HG02852 (cell line): Measurements from ENCODE around the gene KCNK10.
A peak's percentile ranks its signal among the peaks of the same experiment; 100 is the strongest.

Experiments
- ATAC-seq: cut with Tn5 transposase; IDR thresholded peaks from one replicate; pipeline ENCODE4 v1.9.1; 2021; ENCODE audit warnings: mild to moderate bottlenecking, moderate library complexity; ENCODE audit not compliant: unreplicated experiment

The KCNK10 gene, protein sequence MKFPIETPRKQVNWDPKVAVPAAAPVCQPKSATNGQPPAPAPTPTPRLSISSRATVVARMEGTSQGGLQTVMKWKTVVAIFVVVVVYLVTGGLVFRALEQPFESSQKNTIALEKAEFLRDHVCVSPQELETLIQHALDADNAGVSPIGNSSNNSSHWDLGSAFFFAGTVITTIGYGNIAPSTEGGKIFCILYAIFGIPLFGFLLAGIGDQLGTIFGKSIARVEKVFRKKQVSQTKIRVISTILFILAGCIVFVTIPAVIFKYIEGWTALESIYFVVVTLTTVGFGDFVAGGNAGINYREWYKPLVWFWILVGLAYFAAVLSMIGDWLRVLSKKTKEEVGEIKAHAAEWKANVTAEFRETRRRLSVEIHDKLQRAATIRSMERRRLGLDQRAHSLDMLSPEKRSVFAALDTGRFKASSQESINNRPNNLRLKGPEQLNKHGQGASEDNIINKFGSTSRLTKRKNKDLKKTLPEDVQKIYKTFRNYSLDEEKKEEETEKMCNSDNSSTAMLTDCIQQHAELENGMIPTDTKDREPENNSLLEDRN

GRCh38 chr14:88323086-88323522, at the start of gene KCNK10:
KCNK10 (minus strand) TSS chr14:88323269; CDS start chr14:88322798, 471 bp downstream.
- ATAC-seq = peak; percentile 33

GRCh38 chr14:88369496-88369895, 46.4 kb upstream of the KCNK10 start:
- no peak for ATAC-seq

DNA sequence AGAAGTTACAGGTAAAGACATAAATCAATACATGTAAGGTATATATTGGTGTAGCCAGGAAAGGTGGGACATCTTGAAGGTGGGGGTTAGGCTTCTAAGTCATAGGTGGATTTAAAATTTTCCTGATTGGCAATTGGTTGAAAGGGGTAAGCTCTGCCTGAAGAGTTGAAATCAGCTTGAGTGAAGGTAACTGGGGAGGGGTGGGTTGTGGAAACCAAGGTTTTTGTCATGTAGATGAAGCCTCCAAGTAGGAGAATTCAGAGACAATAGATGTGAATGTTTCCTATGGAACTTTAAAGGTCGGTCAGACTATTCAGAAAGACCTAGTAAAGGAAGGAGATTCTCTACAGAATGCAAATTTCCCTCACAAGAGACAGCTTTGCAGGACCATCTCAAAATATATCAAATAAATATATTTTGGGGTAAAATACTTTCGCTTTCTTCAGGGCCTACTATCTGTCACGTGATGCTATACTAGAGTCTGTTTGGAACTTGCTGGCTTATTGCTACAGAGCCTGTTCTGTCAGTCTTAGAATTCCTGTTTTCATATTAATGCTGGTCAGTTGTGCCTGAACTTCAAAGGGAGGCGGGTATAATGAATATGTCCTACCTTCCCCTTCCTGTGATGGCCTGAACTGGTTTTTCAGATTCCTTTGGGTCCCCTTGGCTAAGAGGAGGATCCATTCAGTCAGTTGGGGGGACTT, 41.8 kb upstream of the KCNK10 start:
- no peak for ATAC-seq

- no peak for ATAC-seq
Observed at GRCh38 chr14:88363644-88364043, 40.6 kb upstream of the KCNK10 start.

DNA sequence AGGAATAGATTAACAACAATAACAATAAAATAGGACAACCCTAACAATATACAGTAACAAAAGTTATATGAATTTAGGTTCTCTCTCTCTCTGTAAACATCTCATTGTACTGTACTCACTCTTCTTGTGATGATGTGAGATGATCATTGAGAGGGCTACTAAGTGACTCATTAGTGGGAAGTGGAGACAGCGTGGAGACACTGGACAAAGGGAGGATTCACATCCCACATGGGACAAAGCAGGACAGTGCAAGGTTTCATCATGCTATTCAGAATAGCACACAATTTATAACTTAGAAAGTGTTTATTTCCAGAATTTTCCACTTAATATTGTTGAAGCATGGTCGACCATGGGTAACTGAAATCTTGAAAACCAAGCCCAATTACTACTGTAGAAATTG, 36.4 kb upstream of the KCNK10 start:
- ATAC-seq = no peak

- ATAC-seq = no peak
Observed at GRCh38 chr14:88354358-88354757, 31.3 kb upstream of the KCNK10 start.

DNA sequence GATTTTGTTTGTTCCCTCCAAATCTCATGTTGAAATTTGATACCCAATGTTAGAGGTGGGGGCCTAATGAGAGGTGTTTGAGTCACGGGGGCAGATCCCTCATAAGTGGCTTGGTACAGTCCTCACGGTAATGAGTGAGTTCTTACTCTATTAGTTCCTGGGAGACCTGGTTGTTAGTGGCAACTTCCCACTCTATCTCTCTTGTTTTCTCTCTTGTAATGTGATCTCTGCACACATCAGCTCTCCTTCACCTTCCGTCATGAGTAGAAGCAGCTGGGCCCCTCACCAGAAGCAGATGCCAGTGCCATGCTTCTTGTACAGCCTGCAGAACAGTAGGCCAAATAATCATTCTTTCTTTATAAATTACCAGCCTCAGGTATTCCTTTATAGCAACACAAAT, 29.6 kb upstream of the KCNK10 start:
- ATAC-seq = no peak

- no peak for ATAC-seq
Observed at GRCh38 chr14:88351966-88352691, 29.1 kb upstream of the KCNK10 start.

GRCh38 chr14:88348546-88348945, 25.5 kb upstream of the KCNK10 start:
- ATAC-seq = no peak

- ATAC-seq = no peak
Observed at GRCh38 chr14:88346048-88346639, 23.1 kb upstream of the KCNK10 start.

DNA sequence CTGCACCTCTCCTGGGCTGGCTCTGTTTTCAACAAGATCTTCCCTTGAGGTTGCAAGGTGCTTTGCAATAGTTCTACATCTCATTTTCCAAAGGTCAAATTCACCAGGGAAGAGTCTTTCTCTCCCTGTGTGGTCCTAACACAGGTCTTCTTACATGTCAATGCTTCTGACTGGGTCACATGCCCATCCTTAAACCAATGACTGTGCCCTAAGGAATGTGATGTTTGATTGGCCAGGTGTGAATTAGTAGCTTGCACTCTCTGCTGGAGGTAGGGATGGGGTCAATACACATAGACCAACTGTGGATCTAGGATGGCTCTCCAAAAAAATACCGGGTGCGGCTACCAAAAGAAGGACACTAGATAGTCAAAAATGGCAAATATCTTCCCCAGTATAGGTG, 19.9 kb upstream of the KCNK10 start:
- ATAC-seq = no peak

- no peak for ATAC-seq
Observed at GRCh38 chr14:88340357-88340756, 17.3 kb upstream of the KCNK10 start.

DNA sequence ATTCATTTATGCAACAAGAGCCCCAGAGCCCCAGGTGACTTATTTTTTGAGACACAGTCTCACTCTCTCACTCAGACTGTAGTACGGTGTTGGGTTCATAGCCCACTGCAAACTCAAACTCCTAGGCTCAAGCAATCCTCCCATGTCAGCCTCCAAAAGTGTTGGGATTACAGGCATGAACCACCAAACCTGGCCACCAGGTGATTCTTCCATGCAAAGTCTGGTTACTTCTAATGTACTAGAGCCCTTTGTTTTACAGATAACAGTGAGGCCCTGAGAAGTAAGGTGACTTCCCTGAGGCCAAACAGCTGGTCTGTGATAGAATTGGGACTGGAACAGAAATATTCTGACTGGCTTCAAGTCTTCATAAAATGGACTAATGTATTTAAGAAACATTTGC, 10.0 kb upstream of the KCNK10 start:
- no peak for ATAC-seq

DNA sequence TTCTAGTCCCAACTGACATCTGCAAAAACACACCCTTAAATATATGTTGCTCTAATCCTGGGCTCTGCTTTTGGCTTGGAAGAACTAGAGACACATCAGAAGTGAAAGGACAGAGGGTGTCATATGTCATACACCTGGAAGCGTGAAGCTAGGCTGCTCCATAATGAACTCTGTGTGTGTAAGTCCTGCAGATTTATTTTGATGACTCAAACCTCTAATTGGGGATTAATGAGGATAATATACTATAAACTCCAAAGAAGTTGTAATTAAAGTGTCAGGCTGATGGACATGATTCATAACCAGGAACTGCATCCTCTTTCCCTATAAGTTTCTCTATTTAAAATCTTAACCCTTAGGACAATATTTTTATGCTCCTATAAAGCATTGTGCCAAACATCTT, 4.4 kb upstream of the KCNK10 start:
- ATAC-seq = no peak

DNA sequence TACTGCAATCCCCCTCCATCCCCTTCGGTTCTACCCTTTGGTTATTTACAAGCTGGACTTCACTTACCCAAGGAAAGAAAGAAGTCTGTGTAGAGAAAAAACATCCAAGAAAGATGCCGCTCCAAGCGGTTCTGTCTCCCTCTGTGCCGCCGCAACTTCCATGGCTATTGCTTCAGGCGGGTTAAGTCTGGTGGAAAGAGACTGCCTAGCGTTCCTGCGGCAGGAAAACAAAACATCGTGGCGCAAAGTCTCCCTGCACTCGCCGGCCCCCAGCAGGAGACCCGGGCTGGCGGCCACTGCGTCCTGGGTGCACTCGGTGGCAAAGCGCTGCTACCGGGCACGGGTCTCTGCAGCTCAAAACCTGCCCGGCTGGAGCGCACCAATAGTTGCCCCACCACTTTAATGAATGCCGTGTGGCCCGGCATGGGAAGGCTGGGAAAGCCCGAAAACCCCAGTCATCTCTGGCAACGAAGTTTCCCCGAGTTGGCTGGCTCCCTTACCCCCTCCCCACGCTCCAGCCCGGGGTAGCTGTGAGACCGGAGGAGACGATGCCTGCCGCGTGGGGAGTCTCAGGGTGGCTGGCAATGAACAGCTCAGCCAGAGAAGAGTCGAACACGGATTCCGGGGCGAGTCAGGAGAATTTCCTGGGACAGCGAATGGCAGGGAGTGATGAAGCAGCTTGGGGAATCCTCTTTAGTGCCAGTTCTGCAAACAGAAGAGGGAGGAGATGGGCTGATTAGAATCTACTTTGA, 3.5 kb upstream of the KCNK10 start:
- no peak for ATAC-seq

- ATAC-seq = no peak
Observed at GRCh38 chr14:88325883-88326282, 2.8 kb upstream of the KCNK10 start.

DNA sequence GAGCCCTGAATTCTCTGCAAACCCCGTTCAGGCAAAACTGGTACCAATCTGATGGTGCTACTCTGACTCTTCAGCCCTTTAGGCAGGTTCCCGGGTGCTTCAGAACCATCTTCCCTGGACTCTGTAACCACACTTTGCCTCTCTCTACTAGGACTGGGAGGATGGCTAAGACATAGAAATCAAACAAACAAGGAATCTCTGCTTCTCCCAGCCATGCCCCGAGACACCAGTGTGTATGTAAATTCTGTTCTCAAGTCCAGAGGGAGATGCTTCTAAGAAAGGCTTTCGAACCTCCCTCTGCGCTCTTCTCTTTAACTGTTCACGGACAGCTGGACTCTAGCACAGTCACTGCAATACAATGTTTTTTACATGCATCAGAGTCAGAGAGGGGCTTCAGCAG, 1.9 kb upstream of the KCNK10 start:
- ATAC-seq = no peak

GRCh38 chr14:88324491-88324890, 1.4 kb upstream of the KCNK10 start:
- no peak for ATAC-seq

DNA sequence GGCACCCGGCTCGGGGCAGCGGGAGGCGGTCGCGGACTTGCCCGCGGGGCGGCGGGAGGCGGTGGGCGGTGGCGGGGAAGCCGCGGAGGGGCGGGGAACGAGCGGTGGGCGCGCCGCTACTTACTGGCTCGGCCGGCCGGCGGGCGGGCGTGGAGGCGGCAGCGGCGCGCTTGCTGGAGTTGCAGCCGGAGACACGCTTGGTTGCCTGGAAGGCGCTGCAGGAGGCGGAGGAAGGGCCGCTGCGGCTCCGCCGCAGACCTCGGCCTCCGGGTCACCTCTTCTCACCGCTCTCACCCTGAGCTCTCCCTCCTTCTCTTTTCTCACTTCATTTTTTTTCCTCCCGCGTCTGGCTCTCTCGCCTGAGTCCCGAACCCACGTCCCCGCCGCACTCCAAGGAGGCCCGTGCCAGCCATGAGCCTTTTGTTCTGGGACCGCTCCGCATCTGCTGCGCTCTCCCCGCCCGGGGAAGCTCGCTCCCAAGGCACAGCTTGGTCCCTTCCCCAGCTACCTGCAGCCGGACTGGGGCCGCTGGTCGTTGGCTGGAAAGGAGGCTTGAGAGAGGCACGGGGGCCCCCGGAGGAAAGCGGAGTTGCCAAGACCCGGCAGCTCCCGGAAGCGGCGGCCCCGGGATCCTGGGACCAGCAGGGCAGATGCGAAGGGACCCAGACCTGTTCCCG, 592 bp upstream of the KCNK10 start:
- peak; percentile 89 for ATAC-seq
